ENCODE results near the gene ASCL3.
"Not testable (repeated sequence)": the region's sequence is repeated elsewhere in the genome, so short reads cannot be mapped to it uniquely, and the experiment has no call there.

ASCL3 gene

DNA sequence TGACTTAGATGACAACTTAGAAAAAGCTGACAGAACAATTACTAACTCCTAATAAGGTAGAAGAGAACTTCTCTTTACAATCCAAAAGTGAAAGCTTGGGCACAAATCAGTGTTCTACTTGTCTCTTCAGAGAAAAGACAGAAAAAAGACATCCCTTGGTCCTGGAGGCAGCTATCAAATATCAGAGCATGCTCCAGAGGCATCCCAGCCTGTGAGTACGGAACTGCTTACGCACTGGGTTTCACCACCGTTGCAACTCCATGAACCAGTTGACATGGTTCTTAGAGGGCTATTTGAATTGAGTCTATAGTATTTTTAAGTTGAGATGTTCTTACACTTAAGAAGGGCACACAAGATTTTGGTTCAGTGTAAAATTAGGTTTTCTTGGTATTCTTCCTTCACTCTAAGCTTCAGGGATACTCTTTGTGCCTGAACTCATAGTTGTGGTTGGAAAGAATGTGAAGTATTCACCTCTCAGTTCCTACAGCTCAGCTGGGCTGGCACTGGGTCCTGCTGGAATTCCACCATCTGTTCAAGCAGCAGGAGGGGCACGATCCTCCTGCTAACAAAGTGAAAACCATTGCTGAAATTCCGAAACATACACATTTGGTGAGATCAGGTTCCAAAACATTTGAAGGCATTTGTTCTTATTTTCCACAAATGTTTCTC lies 25.5 kb downstream of the ASCL3 start:
- H3K27me3 ChIP-seq (ENCODE audit: control insufficient read depth, insufficient read depth, low read length) = no peaks in the 10 kb centered on the region
- H3K4me1 ChIP-seq (ENCODE audit: control insufficient read depth, insufficient read depth, low read length) = peaks cover 19% of the 10 kb centered on the region
- no peak overlapping the region for H3K4me3 ChIP-seq (ENCODE audit: low read length)
- peak overlapping the region; percentile 56 for H3K27ac ChIP-seq (ENCODE audit: low read depth, low read length)
- H3K36me3 ChIP-seq (ENCODE audit: control insufficient read depth, insufficient read depth, low read length) = peaks cover 9% of the 10 kb centered on the region
- H3K9ac ChIP-seq (ENCODE audit: low read length) = no peak overlapping the region

DNA sequence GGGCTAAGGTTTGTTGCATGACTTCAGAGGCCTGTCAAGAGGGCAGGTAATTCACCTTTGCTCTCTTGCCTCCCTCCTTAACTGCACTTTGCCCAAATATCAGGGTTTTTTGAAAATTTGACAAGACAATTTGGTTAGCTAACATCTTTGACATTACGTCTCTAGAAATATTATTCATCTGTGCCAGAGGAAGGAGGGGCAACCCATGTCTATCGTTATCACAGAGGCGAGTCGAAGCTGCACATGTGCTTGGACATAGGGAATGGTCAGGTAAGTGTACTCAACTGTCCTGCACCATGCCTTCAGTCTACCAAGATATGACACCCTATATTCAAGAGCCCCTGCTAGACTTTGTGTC lies 28.2 kb downstream of the ASCL3 start:
- peaks cover 2% of the 10 kb centered on the region for H3K36me3 ChIP-seq (ENCODE audit: control insufficient read depth, insufficient read depth, low read length)
- H3K9ac ChIP-seq (ENCODE audit: low read length) = no peak overlapping the region
- peaks cover 20% of the 10 kb centered on the region for H3K4me1 ChIP-seq (ENCODE audit: control insufficient read depth, insufficient read depth, low read length)
- H3K27ac ChIP-seq (ENCODE audit: low read depth, low read length) = peak overlapping the region; percentile 25
- no peak overlapping the region for H3K4me3 ChIP-seq (ENCODE audit: low read length)
- no peaks in the 10 kb centered on the region for H3K27me3 ChIP-seq (ENCODE audit: control insufficient read depth, insufficient read depth, low read length)

DNA sequence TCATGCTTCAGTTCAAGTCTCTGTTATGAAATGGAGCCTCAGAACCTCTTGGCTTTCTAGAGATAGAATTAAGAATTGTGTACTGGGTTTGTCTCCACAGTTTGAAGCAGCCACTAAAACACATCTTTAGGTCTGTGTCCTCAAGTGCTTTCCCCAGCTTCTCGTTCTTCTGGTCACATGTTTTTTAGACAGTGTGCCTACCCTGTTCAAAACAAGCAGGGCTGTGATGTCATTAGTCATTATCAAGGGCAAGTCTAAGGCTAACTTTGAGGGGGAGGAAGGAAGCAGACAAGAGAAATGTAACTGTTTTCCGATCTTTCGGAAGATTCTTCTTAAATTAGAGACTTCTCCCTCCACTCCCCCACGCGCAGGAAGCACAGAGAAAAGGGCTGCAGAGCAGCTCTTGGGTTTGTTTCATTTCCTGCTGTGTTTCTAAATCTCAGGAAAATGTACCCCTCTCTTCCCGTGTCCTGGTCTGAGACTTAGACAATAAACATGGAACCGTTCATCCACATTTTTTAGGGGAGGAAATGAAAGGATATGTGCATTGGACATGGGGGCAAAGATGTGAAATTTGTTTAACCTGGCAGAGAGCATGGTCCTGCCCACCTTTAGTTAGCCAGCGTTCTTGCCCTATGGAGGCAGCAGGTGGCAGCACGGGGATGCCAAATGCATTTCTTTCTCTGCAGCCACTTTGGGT lies 28.7 kb downstream of the ASCL3 start:
- Histone ChIP-seq H3K4me1 (ENCODE audit: control insufficient read depth, insufficient read depth, low read length) (peaks cover 20% of the 10 kb centered on the region), H3K27ac (ENCODE audit: low read depth, low read length) (peak overlapping the region; percentile 25), H3K4me3 (ENCODE audit: low read length) (peak overlapping the region; percentile 14), H3K9ac (ENCODE audit: low read length) (no peak overlapping the region), H3K27me3 (ENCODE audit: control insufficient read depth, insufficient read depth, low read length) (no peaks in the 10 kb centered on the region), H3K36me3 (ENCODE audit: control insufficient read depth, insufficient read depth, low read length) (no peaks in the 10 kb centered on the region)

DNA sequence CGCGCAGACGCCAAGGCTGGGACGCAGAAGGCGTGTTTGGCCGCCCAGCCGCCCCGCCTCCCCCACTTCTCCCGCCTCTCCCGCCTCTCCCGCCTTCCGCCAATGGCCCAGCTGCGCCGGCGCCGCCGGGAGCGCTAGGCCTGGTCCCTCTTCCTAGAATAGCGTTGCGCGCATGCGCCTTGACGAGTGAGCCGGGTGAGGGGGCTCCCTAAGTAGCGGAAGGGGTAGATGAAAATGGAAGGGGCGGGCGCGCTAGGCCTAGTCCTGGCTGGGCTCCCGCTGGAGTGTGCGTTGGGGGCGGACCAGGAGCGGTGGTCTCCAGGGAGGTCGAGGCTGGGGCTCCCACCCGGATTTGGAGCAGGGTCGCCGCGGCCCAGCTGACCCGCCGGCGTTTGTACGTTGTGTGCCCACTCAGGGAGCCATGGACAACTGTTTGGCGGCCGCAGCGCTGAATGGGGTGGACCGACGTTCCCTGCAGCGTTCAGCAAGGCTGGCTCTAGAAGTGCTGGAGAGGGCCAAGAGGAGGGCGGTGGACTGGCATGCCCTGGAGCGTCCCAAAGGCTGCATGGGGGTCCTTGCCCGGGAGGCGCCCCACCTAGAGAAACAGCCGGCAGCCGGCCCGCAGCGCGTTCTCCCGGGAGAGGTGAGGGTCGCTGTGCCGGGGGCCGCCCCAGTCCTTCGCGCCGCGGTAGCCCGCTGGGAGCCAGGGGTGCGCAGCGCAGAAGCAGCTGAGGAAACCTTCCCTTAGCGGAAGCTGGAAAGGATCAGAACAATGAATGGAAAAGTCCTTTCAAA lies 31.6 kb downstream of the ASCL3 start, which contains the start of gene AKIP1:
AKIP1 (plus strand) TSS at position 161 of the 795 bp plus-strand sequence; CDS start at position 422, 261 bp downstream.
- no peaks in the 10 kb centered on the region for H3K27me3 ChIP-seq (ENCODE audit: control insufficient read depth, insufficient read depth, low read length)
- H3K4me1 ChIP-seq (ENCODE audit: control insufficient read depth, insufficient read depth, low read length) = peaks cover 6% of the 10 kb centered on the region
- peak within 1 kb of the TSS; percentile 46 for H3K9ac ChIP-seq (ENCODE audit: low read length)
- H3K36me3 ChIP-seq (ENCODE audit: control insufficient read depth, insufficient read depth, low read length) = no peaks in the 10 kb centered on the region
- H3K4me3 ChIP-seq (ENCODE audit: low read length) = peak within 1 kb of the TSS; percentile 71
- H3K27ac ChIP-seq (ENCODE audit: low read depth, low read length) = peak within 1 kb of the TSS; percentile 86

DNA sequence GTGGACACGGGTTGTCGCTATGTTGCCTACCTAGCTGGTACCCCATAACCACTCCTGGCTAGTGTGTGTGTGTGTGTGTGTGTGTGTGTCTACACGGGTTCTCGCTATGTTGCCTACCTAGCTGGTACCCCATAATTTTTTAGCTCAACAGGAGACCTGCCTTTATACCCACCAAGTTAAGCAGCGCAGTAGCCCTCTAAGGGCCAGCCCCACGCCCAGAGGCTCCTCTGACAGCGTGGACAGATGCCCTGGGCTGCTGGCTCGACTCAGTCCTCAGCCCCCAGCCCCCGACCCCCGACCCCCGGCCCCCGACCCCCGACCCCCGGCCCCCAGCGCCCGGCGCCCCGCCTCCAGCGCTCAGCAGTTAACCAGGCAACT lies 32.2 kb downstream of the ASCL3 start:
- no peak overlapping the region for H3K27ac ChIP-seq (ENCODE audit: low read depth, low read length)
- peak overlapping the region; percentile 71 for H3K4me3 ChIP-seq (ENCODE audit: low read length)
- H3K36me3 ChIP-seq (ENCODE audit: control insufficient read depth, insufficient read depth, low read length) = no peaks in the 10 kb centered on the region
- peak overlapping the region; percentile 34 for H3K9ac ChIP-seq (ENCODE audit: low read length)
- H3K27me3 ChIP-seq (ENCODE audit: control insufficient read depth, insufficient read depth, low read length) = no peaks in the 10 kb centered on the region
- H3K4me1 ChIP-seq (ENCODE audit: control insufficient read depth, insufficient read depth, low read length) = peaks cover 6% of the 10 kb centered on the region

DNA sequence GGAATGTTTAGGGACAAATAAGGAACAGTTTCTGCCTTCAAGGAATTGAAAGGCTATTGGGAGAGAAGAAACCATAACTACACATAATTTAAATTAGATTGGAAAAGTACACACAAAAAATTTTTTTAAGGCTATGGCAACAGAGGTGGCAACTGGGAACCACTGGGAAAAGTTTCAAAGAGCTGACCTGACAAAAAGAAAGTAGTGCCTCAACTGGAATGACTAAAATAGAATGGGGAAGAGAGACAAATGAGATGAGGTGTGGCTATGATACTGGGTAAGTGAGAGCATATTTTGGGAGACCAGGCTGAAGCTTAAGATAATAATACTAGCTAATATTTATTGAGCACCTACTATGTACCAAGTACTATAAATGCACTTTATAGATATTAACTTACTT lies 34.7 kb downstream of the ASCL3 start:
- Histone ChIP-seq H3K36me3 (ENCODE audit: control insufficient read depth, insufficient read depth, low read length) (no peaks in the 10 kb centered on the region), H3K4me3 (ENCODE audit: low read length) (no peak overlapping the region), H3K27ac (ENCODE audit: low read depth, low read length) (no peak overlapping the region), H3K27me3 (ENCODE audit: control insufficient read depth, insufficient read depth, low read length) (no peaks in the 10 kb centered on the region), H3K4me1 (ENCODE audit: control insufficient read depth, insufficient read depth, low read length) (peaks cover 4% of the 10 kb centered on the region), H3K9ac (ENCODE audit: low read length) (no peak overlapping the region)

DNA sequence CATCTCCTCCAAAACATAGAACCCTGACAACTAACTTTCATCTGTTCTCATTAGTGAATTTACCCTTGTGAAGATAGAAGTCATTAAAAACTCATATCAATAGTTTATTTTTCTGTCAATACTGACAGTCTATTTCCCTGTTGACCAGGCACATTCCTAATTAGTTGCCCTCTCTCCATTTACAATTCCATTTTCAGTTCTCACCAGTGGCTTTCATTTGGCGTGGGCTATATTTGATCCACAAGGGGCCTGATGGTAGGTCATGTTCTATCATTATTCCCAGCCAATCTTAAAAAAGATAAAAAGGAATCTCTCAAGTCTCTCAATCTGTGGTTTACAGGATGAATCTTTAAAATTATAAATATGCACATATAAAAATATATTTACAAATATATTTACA lies 35.7 kb downstream of the ASCL3 start:
- Histone ChIP-seq H3K4me1 (ENCODE audit: control insufficient read depth, insufficient read depth, low read length) (no peaks in the 10 kb centered on the region), H3K27ac (ENCODE audit: low read depth, low read length) (no peak overlapping the region), H3K4me3 (ENCODE audit: low read length) (no peak overlapping the region), H3K27me3 (ENCODE audit: control insufficient read depth, insufficient read depth, low read length) (no peaks in the 10 kb centered on the region), H3K9ac (ENCODE audit: low read length) (no peak overlapping the region), H3K36me3 (ENCODE audit: control insufficient read depth, insufficient read depth, low read length) (no peaks in the 10 kb centered on the region)

DNA sequence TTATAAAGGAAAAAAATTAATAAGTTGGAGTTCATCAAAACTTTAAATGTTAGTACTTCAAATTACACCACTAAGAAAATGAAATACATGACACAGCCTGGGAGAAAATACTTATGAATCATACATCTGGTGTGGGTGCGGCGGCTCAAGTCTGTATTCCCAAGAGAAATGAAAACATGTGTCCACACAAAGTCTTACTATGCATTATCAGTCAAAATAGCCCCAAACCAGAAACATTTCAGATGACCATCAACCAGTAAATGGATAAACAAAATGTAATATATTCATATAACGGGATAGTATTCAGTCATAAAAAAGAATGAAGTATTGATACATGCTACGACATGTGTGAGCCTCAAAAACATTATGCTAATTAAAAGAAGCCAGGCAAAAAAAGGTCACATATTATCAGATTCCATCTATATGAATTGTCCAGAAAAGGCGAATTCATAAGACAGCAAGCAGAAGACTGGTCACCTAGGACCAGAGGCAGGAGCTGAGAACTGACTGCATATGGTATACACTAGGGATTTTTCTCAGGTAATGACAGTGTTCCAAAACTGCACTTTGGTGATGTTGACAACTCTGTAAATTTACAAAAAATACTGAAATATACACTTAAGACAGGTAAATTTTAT lies 37.2 kb downstream of the ASCL3 start:
- Histone ChIP-seq H3K4me3 (ENCODE audit: low read length) (no peak overlapping the region), H3K27ac (ENCODE audit: low read depth, low read length) (no peak overlapping the region), H3K36me3 (ENCODE audit: control insufficient read depth, insufficient read depth, low read length) (no peaks in the 10 kb centered on the region), H3K27me3 (ENCODE audit: control insufficient read depth, insufficient read depth, low read length) (no peaks in the 10 kb centered on the region), H3K4me1 (ENCODE audit: control insufficient read depth, insufficient read depth, low read length) (no peaks in the 10 kb centered on the region), H3K9ac (ENCODE audit: low read length) (no peak overlapping the region)

DNA sequence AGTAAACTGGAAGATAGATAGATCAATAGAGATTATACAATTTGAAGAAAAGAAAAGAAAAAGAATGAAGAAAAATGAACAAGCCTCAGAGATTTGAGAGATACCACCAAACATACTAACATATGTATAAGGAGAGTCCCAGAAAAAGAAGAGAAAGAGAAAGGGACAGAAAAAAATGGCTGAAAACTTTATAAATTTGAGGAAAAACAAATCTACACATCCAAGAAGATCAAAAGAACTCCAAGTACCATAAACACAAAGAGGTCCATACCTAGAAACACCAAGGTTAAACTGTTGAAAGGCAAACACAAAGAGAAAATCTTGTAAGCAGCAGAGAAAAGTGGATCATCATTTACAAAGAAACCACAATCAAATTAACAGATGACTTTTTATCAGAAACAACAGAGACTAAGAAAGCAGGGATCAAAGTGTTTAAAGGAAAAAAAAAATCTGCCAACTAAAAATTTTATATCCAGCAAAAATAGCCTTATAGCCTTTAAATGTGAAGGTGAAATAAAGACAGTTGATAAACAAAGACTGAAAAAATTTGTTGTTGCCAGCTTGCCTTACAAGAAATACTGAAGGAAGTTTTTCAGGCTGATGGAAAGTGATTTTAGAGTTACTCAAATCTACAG lies 43.6 kb downstream of the ASCL3 start:
- Histone ChIP-seq H3K27ac (ENCODE audit: low read depth, low read length) (no peak overlapping the region), H3K9ac (ENCODE audit: low read length) (no peak overlapping the region), H3K4me3 (ENCODE audit: low read length) (no peak overlapping the region)

DNA sequence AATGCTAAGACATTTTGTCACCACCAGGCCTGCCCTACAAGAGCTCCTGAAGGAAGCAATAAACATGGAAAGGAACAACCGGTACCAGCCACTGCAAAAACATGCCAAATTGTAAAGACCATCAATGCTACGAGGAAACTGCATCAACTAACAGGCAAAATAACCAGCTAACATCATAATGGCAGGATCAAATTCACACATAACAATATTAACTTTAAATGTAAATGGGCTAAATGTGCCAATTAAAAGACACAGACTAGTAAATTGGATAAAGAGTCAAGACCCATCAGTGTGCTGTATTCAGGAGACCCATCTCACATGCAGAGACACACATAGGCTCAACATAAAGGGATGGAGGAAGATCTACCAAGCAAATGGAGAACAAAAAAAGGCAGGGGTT lies 51.6 kb downstream of the ASCL3 start:
- not testable (repeated sequence) for H3K27me3 ChIP-seq (ENCODE audit: control insufficient read depth, insufficient read depth, low read length); H3K27ac ChIP-seq (ENCODE audit: low read depth, low read length); H3K4me3 ChIP-seq (ENCODE audit: low read length); H3K4me1 ChIP-seq (ENCODE audit: control insufficient read depth, insufficient read depth, low read length); H3K36me3 ChIP-seq (ENCODE audit: control insufficient read depth, insufficient read depth, low read length); H3K9ac ChIP-seq (ENCODE audit: low read length)

More for the DNA sequence above, 43.6 kb downstream of the ASCL3 start:
- Histone ChIP-seq H3K36me3 (ENCODE audit: control insufficient read depth, insufficient read depth, low read length) (no peaks in the 10 kb centered on the region), H3K27me3 (ENCODE audit: control insufficient read depth, insufficient read depth, low read length) (no peaks in the 10 kb centered on the region), H3K4me1 (ENCODE audit: control insufficient read depth, insufficient read depth, low read length) (no peaks in the 10 kb centered on the region)

All from rectal smooth muscle tissue (tissue), 1 donor.